Measurements from ENCODE around the gene RGS8. TPM values are rescaled to one million over a fixed set of nuclear protein-coding genes. Genes with fewer than 3 reads are reported as not detected.

The RGS8 gene
- polyA plus RNA-seq, 1 donor from 2014 or later, result 8.3 TPM

DNA sequence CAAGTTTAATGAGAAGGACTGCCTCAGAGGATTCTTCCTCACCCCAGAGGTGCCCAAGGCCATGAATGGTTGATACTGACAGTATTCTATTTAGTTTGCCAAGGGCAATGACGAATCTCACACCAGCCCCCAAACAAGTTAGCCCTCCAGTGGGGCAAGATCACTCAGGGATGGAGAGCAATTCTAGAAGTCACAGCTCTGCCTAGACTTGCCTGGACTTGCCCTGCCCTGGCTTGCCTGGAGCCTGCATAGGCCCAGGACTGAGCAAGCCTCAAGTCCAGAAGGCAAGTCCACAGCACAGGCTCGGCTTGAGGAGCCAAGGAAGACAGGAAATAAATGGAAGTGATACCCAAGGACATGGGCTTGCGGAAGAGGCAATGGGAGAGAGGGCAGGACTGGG is 40.7 kb downstream of the RGS8 start:
- Histone ChIP-seq H3K9me2 (ENCODE audit: insufficient read depth, low read length) (no peaks in the 10 kb centered on the region), H4K20me1 (ENCODE audit: insufficient read depth) (no peaks in the 10 kb centered on the region), H3K9me3 (ENCODE audit: low read length) (no peaks in the 10 kb centered on the region), H3K4me3 (ENCODE audit: low read length) (no peak overlapping the region), H3K27ac (ENCODE audit: low read length) (no peak overlapping the region), H2AFZ (ENCODE audit: low read depth, low read length) (no peak overlapping the region), H3F3A (ENCODE audit: insufficient read depth, low read length, poor library complexity, severe bottlenecking) (no peaks in the 10 kb centered on the region), H3K27me3 (ENCODE audit: insufficient read depth, low read depth, low read length) (no peaks in the 10 kb centered on the region), H3K79me2 (replicated peaks; ENCODE audit: insufficient read depth, low read length) (no peaks in the 10 kb centered on the region), H3K4me2 (ENCODE audit: low read length) (no peak overlapping the region), H3K36me3 (ENCODE audit: insufficient read depth, low read length) (no peaks in the 10 kb centered on the region), H3K9ac (ENCODE audit: low read length) (no peak overlapping the region)
- TF ChIP-seq SMC3 (conservative IDR thresholded peaks at IDR 0.05; ENCODE audit: poor library complexity) (no peak), EZH2 (IDR thresholded peaks at IDR 0.05; ENCODE audit: borderline replicate concordance, insufficient read depth, low read length, poor library complexity, severe bottlenecking) (no peak), RAD21 (conservative IDR thresholded peaks at IDR 0.05) (no peak), MXI1 (conservative IDR thresholded peaks at IDR 0.05; ENCODE audit: poor library complexity, severe bottlenecking) (no peak), POLR2AphosphoS5 (IDR thresholded peaks at IDR 0.05) (no peak), TAF1 (IDR thresholded peaks at IDR 0.05; ENCODE audit: low read depth) (no peak), EP300 (conservative IDR thresholded peaks at IDR 0.05; ENCODE audit: poor library complexity, severe bottlenecking) (no peak)
- TF ChIP-seq, protein P1, sequence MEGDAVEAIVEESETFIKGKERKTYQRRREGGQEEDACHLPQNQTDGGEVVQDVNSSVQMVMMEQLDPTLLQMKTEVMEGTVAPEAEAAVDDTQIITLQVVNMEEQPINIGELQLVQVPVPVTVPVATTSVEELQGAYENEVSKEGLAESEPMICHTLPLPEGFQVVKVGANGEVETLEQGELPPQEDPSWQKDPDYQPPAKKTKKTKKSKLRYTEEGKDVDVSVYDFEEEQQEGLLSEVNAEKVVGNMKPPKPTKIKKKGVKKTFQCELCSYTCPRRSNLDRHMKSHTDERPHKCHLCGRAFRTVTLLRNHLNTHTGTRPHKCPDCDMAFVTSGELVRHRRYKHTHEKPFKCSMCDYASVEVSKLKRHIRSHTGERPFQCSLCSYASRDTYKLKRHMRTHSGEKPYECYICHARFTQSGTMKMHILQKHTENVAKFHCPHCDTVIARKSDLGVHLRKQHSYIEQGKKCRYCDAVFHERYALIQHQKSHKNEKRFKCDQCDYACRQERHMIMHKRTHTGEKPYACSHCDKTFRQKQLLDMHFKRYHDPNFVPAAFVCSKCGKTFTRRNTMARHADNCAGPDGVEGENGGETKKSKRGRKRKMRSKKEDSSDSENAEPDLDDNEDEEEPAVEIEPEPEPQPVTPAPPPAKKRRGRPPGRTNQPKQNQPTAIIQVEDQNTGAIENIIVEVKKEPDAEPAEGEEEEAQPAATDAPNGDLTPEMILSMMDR (IDR thresholded peaks at IDR 0.05; ENCODE audit: poor library complexity, severe bottlenecking), result no peak
- TF ChIP-seq, protein P2, sequence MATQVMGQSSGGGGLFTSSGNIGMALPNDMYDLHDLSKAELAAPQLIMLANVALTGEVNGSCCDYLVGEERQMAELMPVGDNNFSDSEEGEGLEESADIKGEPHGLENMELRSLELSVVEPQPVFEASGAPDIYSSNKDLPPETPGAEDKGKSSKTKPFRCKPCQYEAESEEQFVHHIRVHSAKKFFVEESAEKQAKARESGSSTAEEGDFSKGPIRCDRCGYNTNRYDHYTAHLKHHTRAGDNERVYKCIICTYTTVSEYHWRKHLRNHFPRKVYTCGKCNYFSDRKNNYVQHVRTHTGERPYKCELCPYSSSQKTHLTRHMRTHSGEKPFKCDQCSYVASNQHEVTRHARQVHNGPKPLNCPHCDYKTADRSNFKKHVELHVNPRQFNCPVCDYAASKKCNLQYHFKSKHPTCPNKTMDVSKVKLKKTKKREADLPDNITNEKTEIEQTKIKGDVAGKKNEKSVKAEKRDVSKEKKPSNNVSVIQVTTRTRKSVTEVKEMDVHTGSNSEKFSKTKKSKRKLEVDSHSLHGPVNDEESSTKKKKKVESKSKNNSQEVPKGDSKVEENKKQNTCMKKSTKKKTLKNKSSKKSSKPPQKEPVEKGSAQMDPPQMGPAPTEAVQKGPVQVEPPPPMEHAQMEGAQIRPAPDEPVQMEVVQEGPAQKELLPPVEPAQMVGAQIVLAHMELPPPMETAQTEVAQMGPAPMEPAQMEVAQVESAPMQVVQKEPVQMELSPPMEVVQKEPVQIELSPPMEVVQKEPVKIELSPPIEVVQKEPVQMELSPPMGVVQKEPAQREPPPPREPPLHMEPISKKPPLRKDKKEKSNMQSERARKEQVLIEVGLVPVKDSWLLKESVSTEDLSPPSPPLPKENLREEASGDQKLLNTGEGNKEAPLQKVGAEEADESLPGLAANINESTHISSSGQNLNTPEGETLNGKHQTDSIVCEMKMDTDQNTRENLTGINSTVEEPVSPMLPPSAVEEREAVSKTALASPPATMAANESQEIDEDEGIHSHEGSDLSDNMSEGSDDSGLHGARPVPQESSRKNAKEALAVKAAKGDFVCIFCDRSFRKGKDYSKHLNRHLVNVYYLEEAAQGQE (IDR thresholded peaks at IDR 0.05; ENCODE audit: borderline replicate concordance), result no peak

DNA sequence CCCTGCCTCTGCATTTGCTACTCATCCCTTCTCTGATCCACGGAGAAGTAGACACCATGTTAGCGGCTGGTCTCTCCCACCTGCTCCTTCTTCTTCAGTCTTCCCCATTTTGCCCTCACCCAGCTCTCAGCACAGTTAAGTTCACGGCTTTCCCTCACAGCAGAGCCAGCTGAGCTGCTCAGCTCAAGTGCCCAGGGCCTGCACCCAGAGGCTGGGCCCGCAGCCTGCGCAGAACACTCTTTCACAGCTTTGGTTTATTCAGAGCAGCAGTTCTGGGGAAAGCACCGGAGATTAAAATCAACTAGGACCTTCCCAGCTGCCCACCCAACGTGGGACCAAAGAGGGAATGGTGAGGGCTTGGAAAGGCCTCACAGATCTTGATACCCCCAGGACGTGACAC is 41.9 kb downstream of the RGS8 start:
- TF ChIP-seq, protein P1 (IDR thresholded peaks at IDR 0.05; ENCODE audit: poor library complexity, severe bottlenecking), result no peak
- TF ChIP-seq MXI1 (conservative IDR thresholded peaks at IDR 0.05; ENCODE audit: poor library complexity, severe bottlenecking) (no peak), RAD21 (conservative IDR thresholded peaks at IDR 0.05) (no peak), SMC3 (conservative IDR thresholded peaks at IDR 0.05; ENCODE audit: poor library complexity) (no peak), EZH2 (IDR thresholded peaks at IDR 0.05; ENCODE audit: borderline replicate concordance, insufficient read depth, low read length, poor library complexity, severe bottlenecking) (no peak), TAF1 (IDR thresholded peaks at IDR 0.05; ENCODE audit: low read depth) (no peak), POLR2AphosphoS5 (IDR thresholded peaks at IDR 0.05) (no peak), EP300 (conservative IDR thresholded peaks at IDR 0.05; ENCODE audit: poor library complexity, severe bottlenecking) (no peak)
- TF ChIP-seq, protein P2 (IDR thresholded peaks at IDR 0.05; ENCODE audit: borderline replicate concordance), result no peak
- Histone ChIP-seq H3K27me3 (ENCODE audit: insufficient read depth, low read depth, low read length) (no peaks in the 10 kb centered on the region), H4K20me1 (ENCODE audit: insufficient read depth) (no peaks in the 10 kb centered on the region), H3K27ac (ENCODE audit: low read length) (no peak overlapping the region), H3F3A (ENCODE audit: insufficient read depth, low read length, poor library complexity, severe bottlenecking) (no peaks in the 10 kb centered on the region), H3K9me3 (ENCODE audit: low read length) (no peaks in the 10 kb centered on the region), H3K79me2 (replicated peaks; ENCODE audit: insufficient read depth, low read length) (no peaks in the 10 kb centered on the region), H3K9me2 (ENCODE audit: insufficient read depth, low read length) (no peaks in the 10 kb centered on the region), H3K4me2 (ENCODE audit: low read length) (no peak overlapping the region), H2AFZ (ENCODE audit: low read depth, low read length) (no peak overlapping the region), H3K36me3 (ENCODE audit: insufficient read depth, low read length) (no peaks in the 10 kb centered on the region), H3K9ac (ENCODE audit: low read length) (no peak overlapping the region), H3K4me3 (ENCODE audit: low read length) (no peak overlapping the region)
